ENCODE data around the gene GRIK1.

GRCh38 chr21:29626801-29627470 is 312.9 kb downstream of the GRIK1 start:
- TF ChIP-seq CTCF (conservative IDR thresholded peaks at IDR 0.05 in 1 of 2, IDR thresholded peaks at IDR 0.05 in 1 of 2; ENCODE audit: extremely low read depth in 1 of 2, insufficient read depth in 1 of 2, low read depth in 1 of 2, low read length in 2 of 2) (no peak), EZH2 (IDR thresholded peaks at IDR 0.05; ENCODE audit: borderline replicate concordance, low read length) (no peak)
